ENCODE results near the gene PAQR3. TPM values are rescaled to one million over a fixed set of nuclear protein-coding genes. Genes with fewer than 3 reads are reported as not detected.

PAQR3 gene
- polyA plus RNA-seq, 2 of the 4 experiments (the other 2 are of a cell fraction): 6.5 to 26.4 TPM

DNA sequence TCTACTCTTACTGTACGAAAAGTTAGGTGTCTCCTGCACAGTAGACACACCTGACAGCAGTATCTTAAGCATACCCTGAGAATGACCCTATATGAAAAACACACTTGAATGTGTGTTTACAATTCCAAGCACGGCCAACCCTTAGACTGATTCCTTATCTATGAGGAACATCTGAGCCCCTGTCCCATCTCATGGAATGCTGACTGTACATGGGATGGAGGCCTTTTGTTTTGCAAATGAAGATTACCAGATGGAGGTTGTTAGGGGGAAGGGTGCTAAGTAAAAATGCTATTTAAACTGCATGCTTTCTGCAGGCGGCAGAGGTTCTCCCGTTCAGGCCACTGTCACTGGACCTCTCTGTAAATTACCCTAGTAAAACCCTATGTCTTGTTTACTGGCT is 2.2 kb downstream of the PAQR3 start:
- POLR2A ChIA-PET: no interaction called here

DNA sequence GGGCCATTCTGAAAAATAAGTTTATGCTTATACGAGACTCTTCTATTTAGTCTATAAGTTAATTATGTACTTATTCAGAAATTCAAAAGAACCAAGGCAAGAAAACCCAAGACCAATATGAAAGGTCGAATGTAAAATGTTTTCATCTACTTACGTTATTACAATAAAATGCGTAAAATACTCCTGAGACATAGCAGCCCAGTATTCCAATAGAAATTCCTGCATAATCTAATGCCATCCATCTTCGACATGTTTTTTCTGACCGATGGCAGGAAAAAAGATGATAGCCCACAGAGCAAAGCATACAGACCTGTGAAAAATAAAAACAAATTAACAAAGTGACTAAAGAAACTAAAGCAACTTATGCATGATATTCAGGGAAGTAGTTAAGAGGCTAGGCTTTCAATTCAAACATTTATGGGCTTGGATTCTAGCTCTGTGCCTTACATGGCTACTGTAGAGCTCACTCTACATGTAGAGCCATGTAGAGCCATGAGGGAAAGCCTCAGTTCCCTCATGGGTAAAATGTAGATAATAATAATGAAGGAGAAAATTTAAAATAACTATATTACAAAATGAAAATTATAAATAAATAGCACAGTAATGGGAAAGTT is 9.1 kb downstream of the PAQR3 start:
- TF ChIP-seq EHF (CRISPR knock-in tag; IDR thresholded peaks at IDR 0.05) (no peak), CHD4 (IDR thresholded peaks at IDR 0.05; ENCODE audit: borderline replicate concordance) (no peak), JUNB (IDR thresholded peaks at IDR 0.05) (no peak), CTCF (IDR thresholded peaks at IDR 0.05) (no peak), HOXB13 (CRISPR knock-in tag; IDR thresholded peaks at IDR 0.05; ENCODE audit: low read depth) (no peak), ATOH8 (CRISPR knock-in tag; IDR thresholded peaks at IDR 0.05; ENCODE audit: low read depth) (no peak), POLR2A (IDR thresholded peaks at IDR 0.05; ENCODE audit: low read length) (no peak), JUN (IDR thresholded peaks at IDR 0.05) (no peak), ZNF302 (CRISPR knock-in tag; IDR thresholded peaks at IDR 0.05) (no peak), POLR2AphosphoS2 (conservative IDR thresholded peaks at IDR 0.05; ENCODE audit: low read length) (no peak), HDAC2 (IDR thresholded peaks at IDR 0.05) (no peak), USF2 (IDR thresholded peaks at IDR 0.05) (no peak), TFCP2L1 (CRISPR knock-in tag; IDR thresholded peaks at IDR 0.05) (no peak), MAFK (IDR thresholded peaks at IDR 0.05; ENCODE audit: partially characterized antibody) (no peak), NR3C1 (IDR thresholded peaks at IDR 0.05) (no peak), MYC (IDR thresholded peaks at IDR 0.05; ENCODE audit: borderline replicate concordance, low read length) (no peak)
- TF ChIP-seq, protein P1, sequence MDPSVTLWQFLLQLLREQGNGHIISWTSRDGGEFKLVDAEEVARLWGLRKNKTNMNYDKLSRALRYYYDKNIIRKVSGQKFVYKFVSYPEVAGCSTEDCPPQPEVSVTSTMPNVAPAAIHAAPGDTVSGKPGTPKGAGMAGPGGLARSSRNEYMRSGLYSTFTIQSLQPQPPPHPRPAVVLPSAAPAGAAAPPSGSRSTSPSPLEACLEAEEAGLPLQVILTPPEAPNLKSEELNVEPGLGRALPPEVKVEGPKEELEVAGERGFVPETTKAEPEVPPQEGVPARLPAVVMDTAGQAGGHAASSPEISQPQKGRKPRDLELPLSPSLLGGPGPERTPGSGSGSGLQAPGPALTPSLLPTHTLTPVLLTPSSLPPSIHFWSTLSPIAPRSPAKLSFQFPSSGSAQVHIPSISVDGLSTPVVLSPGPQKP (IDR thresholded peaks at IDR 0.05; ENCODE audit: low read depth, low read length): no peak
- WGBS (ENCODE audit: missing lambda C conversion rate): 80% methylated on average over 6 of the region's 6 CpGs
- no peak for FAIRE-seq
- ATAC-seq: no peak
- DNase-seq (ENCODE audit: low read depth in 1 of 2, low spot score in 1 of 2): no peak
- Histone ChIP-seq H3K9me3 (no peaks in the 10 kb centered on the region), H3K4me3 (no peak overlapping the region), H3K27ac (no peak overlapping the region), H3K4me1 (no peaks in the 10 kb centered on the region), H3K4me2 (no peak overlapping the region)
- POLR2A ChIA-PET: no interaction called here
- CTCF ChIA-PET: no interaction called here

More for the DNA sequence above, 2.2 kb downstream of the PAQR3 start:
- Histone ChIP-seq H3K4me1 (peaks cover 6% of the 10 kb centered on the region), H3K4me2 (no peak overlapping the region), H3K27ac (no peak overlapping the region), H3K9me3 (no peaks in the 10 kb centered on the region), H3K4me3 (no peak overlapping the region)
- TF ChIP-seq RARB (CRISPR knock-in tag; IDR thresholded peaks at IDR 0.05) (no peak), SREBF2 (IDR thresholded peaks at IDR 0.05) (no peak), CTCF (IDR thresholded peaks at IDR 0.05) (no peak), JUN (IDR thresholded peaks at IDR 0.05) (no peak), ATOH8 (CRISPR knock-in tag; IDR thresholded peaks at IDR 0.05; ENCODE audit: low read depth) (no peak), FOSB (CRISPR knock-in tag; IDR thresholded peaks at IDR 0.05) (no peak), POLR2A (IDR thresholded peaks at IDR 0.05; ENCODE audit: low read length) (no peak), SMC3 (IDR thresholded peaks at IDR 0.05) (no peak), FOSL2 (IDR thresholded peaks at IDR 0.05) (no peak), FOSL2 (CRISPR knock-in tag; IDR thresholded peaks at IDR 0.05) (no peak), CEBPB (IDR thresholded peaks at IDR 0.05) (no peak), KDM1A (IDR thresholded peaks at IDR 0.05; ENCODE audit: low read depth) (no peak), NR3C1 (IDR thresholded peaks at IDR 0.05) (no peak), NFE2L2 (conservative IDR thresholded peaks at IDR 0.05; ENCODE audit: low read length) (no peak)
- TF ChIP-seq, protein P2, sequence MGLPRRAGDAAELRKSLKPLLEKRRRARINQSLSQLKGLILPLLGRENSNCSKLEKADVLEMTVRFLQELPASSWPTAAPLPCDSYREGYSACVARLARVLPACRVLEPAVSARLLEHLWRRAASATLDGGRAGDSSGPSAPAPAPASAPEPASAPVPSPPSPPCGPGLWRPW (IDR thresholded peaks at IDR 0.05): no peak
- ATAC-seq: no peak
- CTCF ChIA-PET: no interaction called here
- no peak for FAIRE-seq
- DNase-seq (ENCODE audit: low read depth in 1 of 2, low spot score in 1 of 2): no peak
- WGBS (ENCODE audit: missing lambda C conversion rate): 87% methylated on average over 4 of the region's 4 CpGs

All from A549 (cell line).